HG03558 (cell line): Measurements from ENCODE around the gene RASGEF1B.

Experiments
- ATAC-seq: cut with Tn5 transposase; IDR thresholded peaks from one replicate; pipeline ENCODE4 v1.9.1; 2021; ENCODE audit warnings: moderate number of reproducible peaks; ENCODE audit not compliant: unreplicated experiment; ENCODE audit errors: extremely low read depth

RASGEF1B gene

DNA sequence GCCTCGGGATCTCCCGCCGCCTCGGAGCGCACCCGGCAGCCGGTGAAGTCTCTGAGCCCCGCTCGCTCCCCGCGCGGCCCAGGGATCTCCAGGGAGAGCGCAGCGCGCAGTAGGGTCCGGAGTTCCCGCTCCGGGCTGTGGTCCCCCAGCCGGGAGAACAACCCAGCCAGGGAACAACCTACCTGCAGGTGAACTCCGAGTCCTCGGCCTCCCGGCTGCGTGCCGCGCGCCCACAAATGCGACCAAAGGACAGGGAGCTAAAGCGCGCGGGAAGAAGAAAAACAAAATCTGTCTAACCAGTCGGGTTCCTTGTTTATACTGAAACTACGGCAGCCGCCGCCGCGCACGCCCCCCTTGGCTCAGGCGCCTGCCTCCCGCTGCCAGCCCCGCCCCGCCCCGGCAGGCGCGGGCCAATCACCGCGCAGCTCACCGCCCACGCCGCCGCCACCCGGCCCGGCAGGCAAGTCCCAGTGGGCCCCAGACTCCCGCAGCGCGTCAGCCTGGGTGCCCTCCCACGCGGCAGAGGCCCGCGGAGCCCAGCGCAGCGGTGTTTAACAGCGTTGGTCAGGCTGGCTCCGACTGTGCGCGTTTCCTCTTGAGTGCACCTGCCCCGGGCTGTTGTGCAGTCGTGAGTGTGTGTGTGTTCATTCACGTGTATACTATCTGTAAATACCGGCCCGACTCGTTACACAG lies at the start of gene RASGEF1B:
Gene RASGEF1B (minus strand): TSS at position 320 of the 693 bp plus-strand sequence. CDS start 12,399 bp downstream, outside the sequence.
- peak; percentile 75 for ATAC-seq

DNA sequence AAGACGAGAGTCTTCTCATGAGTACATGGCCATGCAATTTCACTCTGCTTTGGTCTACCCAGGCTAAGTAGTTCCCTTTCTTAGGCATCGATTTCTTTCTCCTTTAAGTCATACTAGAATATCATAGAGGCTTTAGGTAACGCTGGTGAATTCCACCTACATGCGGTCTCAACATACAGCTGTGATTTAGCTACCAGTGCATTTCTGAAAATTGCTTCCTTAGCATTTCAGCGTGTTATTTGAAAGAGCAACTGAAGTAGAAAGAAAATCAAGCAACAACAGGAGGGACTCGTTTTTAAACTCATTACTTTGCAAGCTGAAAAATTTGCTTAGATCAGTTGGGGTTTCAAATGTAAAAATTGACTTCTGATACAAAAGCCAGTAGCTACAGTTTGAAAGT lies 48.1 kb upstream of the RASGEF1B start:
- no peak for ATAC-seq

DNA sequence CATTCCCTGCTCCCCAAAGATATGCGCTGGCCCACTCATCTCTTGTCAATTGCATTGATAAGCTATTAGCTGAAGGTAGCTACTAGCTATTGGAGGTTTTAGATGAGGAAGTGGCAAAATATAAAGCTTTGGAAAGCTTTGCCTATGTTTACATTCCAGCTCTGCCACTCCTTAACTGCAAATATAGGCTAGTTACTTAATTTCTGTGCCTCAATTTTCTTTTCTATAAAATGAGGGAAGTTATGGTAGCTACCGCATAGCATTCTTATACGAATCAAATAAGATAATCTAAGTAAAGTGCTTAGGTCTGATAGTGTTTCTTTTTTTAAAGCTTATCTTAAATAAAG lies 47.7 kb upstream of the RASGEF1B start:
- ATAC-seq: no peak

DNA sequence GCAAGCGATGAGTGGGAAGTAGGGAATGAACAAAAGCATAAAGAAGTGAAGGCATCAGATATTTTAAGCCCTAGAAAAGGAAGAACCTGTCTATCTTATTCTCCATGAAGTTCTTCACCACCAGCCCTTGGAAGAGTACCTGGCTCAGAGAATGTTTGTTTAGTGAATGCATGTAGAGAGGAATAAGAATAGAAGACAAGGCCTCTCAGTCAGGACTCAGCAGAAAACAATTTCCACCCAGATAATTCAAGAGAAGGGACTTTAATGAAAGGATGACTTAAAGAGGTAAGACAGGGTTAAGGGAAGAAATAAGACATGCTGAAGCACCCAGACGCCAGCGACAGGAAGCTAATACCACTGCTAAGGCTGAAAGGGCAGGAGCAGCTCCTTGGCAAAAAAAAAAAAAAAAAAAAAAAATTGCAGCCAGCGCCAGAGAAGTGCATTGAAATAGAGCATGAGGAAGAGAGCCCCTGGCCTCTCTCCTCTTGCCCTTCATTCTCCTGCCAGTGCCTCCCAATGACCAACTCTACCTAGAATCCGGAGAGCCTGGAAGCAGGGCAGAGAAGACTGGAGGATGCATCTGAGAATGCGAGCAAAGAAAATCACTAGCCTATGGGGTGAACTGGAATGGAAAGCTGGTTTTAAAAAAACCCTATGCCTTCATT lies 47.2 kb upstream of the RASGEF1B start:
- ATAC-seq: no peak

DNA sequence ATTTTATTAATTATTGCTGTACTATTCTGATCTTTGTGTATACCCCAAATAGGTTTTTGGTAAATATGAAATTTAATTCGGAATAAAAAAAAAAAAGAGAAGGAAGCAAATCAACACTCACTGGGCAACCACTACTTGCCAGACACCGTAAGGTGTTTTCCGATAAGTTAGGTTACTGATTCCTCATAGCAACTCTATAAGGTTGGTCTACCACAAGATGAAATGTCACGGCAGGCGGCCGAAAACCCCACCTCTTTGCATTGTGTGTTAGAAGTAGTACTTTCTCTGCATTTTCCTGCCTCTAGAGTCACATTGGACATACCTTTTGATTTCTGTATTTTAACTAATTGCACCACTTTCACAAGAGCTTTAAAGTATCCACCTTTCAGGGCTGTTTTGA lies 44.5 kb upstream of the RASGEF1B start:
- ATAC-seq: no peak

DNA sequence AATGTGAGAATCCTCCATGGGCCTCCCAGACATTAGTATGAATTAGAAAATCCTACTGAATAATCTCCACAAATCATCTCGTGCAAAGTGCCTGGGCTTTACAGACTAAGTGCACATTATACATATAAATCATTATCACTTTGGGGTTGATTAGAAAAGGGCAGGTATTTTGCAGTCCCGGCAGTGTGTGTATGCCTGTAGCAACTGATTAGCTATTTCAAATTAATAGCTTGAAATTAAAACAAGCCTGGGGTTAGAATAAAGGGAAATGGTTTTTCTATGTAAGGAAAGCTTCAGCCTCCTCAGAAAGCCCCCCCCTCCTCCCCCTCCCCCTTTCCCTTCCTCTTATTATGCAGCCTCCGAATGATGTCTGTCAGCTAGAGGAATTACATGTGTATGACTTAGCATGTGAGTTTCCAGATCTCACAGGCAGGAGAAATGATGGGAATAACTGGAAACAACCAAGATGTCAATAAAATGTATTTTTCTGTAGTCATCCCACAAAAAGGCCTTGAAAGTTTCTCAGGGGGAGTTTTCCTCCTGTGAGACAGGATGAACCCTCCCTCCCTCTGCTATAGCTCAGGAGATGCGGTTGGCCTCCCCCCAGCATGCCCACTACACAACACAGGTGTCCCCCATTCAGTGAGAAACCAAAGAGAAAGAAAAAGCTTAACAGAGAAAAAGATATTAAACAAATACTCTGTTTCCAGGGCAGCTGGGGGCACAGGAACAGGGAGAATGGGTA lies 41.2 kb upstream of the RASGEF1B start:
- ATAC-seq: no peak

DNA sequence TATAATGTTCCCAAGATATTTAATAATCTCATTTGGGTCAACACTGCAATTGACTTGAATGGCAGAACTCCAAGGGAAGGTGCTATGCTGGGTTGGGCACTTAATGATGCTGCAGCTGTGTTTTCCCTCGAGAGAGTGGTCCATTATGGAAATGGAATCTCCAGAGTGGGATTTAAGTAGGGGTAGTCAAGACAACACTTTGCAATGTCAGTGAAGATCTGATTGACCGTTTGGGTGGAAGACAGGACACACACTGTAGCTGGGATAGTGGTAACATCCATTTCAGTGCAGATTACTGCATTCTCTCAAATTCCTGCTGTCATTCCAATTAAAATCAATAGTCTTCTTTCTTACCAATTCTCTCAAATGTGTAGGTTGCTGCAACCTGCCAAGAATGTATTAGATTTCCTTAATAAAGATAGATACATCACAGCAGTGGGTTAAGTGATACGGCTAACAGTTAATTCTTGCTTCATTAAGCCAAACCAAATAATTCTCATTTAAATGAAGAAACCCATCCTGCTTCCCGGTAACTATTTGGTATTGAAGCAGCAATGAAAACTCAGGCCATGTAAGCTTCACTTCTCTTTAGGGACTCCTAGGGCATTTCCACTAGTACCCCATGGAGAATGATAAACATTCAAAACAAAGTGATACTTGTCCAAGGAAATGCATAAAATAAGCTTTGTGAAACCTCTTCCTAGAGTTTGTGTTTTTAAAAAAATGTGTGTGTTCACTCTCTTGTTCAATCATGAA lies 40.5 kb upstream of the RASGEF1B start:
- no peak for ATAC-seq

DNA sequence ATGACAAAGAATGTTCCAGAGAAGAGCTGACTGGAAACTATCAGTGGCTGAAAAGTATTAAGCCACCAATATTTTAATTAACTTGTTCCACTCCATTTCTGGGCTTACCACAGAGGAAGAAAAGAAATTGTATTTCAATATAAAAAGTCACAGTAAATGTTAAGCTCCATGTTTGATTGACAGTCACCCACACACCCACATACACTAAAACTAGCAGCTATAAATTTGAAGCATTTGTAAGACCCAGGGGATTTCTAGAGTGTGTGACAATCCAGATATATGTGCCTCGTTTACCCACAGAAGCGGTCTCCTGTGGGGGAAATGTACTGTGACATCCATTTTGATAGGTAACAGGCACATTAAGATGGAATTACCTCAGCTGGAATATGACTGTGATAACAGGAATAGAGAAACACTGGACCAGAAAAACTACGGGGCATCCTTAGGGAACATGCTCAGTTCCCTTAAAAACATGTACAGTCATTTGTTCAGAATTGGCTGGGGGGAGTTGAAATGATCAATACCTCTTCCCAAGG lies 39.0 kb upstream of the RASGEF1B start:
- no peak for ATAC-seq

DNA sequence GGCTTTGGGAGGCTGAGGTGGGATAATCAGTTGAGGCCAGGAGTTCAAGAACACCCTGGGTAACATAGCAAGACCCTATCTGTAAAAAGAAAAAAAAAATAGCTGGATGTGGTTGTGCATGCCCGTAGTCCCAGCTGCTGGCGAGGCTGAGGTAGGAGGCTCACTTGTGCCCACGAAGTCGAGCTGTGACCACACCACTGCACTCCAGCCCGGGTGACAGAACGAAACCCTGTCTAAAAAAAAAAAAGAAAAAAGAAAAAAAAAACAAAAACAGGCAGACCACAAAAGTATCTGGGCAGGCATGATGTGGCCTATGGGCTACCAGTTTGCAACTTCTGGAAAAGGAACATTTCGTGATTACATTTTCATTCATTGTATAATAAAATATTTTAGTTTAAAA lies 38.1 kb upstream of the RASGEF1B start:
- ATAC-seq: no peak

DNA sequence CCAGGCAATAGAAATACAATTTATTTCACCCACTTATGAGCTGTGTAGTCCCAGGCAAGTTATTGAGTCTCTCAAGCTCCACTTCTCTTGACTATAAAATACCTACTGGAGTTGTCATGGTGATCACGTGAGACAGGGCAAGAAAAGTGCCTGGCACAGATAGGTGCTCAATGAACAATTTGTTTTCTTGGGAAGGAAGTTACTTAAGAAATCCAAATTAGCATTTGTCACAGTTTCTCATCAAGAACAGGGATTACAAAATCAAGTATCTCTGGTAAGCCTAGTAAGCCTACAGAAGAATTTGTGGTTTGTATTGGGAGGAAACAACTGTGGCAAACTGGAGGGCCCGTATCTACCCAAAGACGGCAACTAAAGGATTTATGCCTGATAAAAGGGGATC lies 37.5 kb upstream of the RASGEF1B start:
- no peak for ATAC-seq

DNA sequence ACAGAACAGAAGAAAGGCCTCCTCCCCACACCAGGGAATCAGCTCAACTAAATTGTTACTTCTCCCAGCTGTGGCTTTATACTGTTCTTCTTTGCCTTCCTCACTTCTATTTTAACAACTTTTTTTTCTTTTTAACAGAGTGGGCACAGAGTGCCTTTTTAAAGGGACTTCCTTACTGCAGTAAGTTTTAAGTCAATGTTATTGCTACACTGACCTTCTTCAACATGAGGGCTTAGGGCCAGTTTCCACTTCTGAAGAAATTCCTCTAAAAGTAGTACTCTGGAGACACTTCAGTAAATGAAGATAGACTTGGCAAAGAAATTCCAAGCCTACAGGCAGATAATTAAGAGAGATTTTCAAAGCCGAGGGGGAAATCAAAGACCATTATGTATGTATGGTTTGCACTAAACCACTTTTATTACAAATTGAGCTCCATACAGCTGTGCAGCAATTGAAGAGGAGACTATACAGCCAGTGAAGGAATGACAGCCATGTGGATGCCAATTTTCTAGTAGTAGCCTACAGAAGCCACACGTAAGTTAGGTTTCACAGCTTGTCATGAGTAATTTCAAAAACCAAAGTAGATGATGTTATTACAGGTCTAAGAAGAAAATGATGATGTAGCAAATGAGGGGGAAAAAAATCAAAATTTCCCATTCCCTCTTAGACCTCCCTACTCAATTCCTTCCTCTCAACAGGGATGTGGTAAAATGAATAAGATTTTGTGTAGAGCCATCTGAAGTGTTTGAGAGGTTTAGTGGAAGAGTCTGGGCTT lies 36.9 kb upstream of the RASGEF1B start:
- ATAC-seq: no peak

DNA sequence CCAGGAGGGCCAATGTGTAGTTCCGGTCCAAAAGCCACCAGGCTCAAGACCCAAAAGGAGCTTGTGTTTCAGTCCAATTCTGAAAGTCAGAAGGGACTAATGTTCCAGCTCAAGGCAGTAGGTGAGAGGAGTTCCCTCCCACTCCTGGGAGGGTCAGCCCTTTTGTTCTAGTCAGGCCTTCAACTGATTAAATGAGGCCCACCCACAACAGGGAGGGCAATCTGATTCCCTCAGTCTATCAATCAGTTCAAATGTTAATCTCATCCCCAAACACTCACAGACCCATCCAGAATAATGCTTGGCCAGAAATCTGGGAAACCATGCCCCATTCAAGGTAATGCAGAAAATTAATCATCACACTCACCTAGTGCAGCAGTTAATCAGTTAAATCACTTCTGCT lies 35.8 kb upstream of the RASGEF1B start:
- ATAC-seq: no peak

DNA sequence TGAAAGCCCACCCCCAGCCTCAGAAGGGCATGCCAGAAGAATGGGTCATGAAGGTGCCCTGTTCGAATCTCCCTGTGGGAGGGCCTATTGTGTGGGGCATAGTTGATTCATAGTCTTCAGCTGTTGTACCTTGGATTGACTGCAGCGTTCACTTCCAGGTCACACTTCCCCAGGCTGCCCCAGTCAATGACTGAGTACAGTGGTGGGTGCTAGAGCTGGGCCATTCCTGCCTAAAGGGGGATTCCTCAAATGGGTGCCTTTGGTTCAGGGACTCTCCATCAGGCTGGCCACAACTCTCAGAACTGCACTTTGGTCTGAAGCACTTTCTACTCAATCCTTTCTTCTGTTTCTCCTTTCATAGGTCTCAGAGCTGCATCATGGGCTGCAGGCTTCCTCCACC lies 35.0 kb upstream of the RASGEF1B start:
- ATAC-seq: peak; percentile 56

DNA sequence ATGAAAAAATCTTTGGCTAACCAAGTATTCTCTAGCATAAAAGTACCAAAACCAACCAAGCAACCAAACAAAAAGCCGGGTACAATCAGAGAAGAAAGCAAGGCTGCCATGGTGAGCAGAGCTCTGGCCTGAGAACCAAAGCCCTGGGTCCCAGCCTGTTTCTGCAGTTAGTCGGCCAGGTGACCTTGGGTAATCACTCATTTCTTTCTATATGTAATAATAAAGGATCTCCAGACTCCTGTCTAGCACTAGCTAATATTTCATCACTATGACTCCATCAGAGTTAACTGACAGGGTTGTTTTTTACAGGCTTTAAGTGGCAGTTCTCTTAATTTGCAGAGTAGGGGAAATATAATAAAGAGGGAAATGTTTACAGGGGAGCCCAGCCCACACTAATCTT lies 34.0 kb upstream of the RASGEF1B start:
- ATAC-seq: no peak

DNA sequence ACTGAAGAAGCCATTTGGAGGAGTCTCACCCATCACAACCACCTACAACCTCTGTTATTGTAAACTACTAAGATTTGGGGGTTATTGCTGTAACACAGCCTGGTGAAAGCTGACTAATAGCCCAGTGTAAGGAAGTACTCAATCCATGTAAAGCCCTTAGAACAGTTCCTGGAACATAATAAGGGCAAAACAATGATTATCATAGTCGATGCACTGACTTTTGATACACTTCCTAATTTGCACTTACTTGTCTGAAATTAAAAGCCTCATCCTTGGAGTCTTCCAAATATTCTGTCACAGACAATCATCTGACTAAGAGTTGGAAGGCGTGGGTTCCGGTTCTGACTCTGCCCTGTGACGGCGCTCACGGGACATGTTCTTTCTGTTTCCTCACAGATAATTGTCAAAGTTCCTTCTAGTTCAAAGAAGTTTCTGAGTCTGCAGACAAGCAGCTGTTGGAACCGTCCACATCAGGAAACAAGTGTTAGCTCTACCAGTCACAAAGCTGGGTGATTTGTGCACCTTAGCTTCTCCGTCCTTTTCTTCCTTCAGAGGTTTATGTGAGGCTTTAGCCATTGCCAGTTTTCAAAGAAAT lies 33.4 kb upstream of the RASGEF1B start:
- ATAC-seq: no peak

DNA sequence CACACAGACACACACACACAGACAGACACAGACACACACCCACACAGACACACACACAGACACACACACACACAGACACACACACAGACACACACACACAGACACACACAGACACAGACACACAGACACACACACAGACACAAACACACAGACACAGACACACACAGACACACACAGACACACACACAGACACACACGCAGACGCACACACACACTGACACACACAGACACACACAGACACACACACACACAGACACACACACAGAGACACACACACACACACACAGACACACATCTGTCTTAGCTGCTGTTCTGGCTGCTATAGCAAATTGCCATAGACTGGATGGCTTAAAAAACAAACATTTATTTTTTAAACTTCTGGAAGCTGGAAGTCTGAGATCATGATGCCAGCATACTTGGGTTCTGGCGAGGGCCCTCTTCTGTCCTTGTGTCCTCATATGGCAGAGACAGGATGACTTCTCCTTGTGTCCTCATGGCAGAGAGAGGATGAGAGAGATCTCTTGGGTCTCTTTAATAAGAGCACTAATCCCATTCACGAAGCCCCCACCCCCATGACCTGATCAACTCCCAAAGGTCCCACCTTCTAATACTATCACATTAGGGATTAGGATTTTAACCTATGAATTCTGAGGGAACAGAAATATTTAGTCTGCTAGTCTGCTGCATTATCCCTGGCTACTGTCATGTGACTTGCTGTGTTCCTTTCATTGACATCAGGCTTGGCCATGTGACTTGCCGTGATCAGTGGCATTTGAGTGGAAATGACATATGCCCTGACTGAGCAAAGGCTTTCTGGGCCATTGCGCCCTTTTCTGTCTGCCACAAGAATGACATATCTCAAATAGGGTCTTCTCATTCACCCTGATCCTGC lies 32.7 kb upstream of the RASGEF1B start:
- ATAC-seq: no peak

DNA sequence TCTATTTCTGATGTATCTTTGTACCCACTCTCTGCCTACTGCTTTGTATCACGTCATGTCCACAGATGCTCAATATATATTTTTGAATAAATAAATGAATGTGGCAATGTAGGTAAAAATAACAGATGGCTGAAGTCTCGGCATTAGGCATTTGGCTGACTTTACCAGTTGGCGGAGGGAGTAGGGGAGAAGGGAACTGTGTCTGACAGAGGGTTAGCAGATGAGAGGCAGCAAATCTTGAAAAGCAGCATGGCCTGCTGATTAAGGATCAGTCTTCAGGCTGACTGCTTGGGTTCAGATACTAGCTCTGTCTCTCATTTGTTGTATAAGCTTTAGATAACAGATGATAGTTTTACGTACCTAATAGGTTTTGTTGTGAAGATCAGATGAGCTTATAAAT lies 31.9 kb upstream of the RASGEF1B start:
- no peak for ATAC-seq

DNA sequence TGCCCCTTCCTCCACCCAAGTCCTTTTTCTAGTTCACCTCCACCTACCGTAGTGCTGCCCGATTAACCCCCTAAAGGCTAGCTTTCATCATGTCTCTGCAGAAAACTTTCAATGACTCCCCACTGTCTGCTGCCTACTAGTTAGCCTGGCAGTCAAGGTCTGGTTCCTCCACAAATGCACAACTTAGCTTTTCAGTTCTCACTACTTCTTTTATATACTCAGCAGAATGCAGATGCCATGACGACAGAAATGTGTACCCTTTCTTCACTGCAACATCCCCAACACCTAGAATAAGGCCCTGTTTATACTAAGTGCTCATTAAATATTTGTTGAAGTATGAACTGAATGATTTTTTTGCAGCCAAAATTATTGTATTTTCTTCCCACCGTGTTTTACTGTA lies 30.9 kb upstream of the RASGEF1B start:
- no peak for ATAC-seq
